NCI-H146 (cell line): ENCODE measurements around the gene SORCS3.

ENCODE experiments used
- DNase-seq: peaks from one replicate; lab custom pipeline; 2025; lab: John Stamatoyannopoulos, UW

Gene SORCS3

GRCh38 chr10:105266966-105267539 is 626.0 kb downstream of the SORCS3 start:
- no peak for DNase-seq

DNA sequence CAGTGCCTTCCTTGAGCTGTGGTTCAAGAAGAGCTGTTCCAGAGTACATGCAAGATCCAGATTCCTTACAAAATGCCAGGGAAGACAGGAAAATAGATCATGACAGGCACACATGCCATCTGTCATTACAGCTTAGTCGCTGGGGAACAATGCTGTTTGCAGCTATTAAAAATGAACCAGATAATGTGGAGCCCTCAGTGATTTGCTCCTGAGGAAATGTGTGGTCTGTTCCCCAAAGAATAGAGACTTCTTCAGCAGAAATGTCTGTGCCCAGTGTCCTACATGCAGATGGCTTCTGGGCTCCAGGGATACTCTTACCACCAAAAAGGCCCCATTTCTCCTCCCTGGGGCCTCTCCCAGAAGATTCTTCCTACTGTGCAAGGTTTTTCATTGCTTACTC is 627.9 kb downstream of the SORCS3 start:
- DNase-seq, result no peak

DNA sequence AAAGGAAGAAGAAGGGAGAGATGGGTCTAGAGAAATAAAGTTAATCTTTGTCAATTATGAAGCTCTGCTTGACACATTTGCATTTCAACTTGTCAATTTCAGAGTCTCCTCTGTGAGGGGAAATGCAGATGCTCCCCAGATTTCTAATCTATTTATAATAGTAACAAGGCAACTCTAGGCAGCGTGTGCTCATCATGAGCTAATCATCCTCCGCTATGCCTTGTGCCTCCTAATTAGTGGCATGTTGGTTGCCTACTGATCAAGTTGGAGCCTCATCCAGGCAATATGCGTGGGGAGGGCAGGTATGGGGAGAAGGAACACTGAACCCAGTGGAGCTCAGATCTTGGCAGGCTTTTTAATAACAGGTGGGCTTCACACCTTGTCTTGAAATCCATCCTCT is 628.6 kb downstream of the SORCS3 start:
- DNase-seq, result no peak

- no peak for DNase-seq
Observed at GRCh38 chr10:105274556-105275070, 633.5 kb downstream of the SORCS3 start.

DNA sequence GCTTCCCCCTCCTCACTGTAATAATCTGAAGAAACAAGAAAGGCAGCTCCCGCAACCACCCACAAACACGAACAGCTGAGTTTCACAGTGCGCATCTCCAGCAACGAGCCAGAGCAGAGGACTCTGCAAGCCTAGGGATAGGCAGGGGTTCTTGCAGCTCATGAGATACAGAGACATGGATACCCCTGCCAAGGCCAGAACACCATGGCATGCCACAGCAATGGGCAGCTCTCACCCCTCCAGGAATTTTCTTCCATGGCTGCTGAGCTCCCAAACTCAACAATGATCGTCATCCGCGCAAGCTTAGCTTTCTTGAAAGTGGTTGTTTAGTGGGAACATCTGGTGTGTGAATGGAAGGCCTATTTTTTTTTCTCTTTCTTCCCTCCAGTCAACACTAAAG is 637.3 kb downstream of the SORCS3 start:
- no peak for DNase-seq

GRCh38 chr10:105279101-105279500 is 638.0 kb downstream of the SORCS3 start:
- DNase-seq, result no peak

- no peak for DNase-seq
Observed at GRCh38 chr10:105280895-105281294, 639.8 kb downstream of the SORCS3 start.

DNA sequence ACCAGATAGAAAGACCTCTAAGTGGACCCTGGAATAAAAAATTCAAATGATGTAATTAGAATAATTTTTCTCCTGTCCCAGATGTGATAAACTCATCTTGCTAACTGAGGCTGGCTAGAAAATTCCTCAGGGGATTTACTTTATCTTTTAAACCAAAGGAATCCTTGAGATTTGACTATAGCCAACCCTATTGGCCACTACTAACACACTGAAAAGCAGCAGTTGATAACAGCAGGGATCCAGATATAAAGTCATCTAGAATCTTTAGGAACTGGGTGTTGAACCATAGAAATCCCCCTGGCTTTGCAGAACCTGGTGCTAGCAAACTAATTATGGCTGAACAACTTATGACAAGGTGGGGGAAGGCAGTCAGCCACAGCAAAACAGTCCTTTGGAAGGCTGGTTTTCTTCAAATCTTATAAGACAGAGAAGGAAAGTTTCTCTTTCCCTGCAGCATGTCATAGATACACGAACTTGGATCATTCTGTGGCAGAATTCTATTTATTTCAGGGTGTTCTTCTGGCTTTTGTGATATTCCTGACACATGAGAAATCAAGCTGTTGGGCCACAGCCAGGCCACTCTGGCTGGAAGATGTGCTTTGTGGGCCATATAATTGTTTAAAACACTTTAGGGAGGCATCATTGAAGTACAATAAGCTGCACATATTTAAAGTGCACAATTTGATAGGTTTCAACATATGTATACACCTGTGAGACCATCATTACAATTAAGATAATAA is 643.6 kb downstream of the SORCS3 start:
- no peak for DNase-seq

- DNase-seq, result no peak
Observed at GRCh38 chr10:105288026-105288425, 646.9 kb downstream of the SORCS3 start.

- no peak for DNase-seq
Observed at GRCh38 chr10:105288613-105289012, 647.5 kb downstream of the SORCS3 start.

DNA sequence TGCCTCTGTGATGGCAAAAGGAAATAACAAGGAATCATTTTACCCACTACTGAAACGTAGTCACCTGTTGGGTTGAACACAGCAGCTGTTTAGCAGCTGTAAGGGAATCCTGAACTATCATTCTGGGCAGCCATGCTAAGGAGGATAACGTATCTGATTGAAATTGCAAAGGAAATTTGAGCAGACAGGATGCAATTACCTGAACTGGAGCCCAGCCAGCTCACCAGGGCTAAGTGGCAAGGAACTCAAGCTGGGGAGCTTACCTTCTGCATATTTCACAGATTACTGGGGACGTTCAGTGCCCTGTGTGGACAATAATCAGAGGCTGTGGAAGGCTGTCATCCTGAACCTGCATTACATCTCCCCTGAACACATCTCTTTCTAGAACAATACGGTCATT is 650.5 kb downstream of the SORCS3 start:
- peak; percentile 71 for DNase-seq

- DNase-seq, result no peak
Observed at GRCh38 chr10:105292236-105292635, 651.1 kb downstream of the SORCS3 start.
